WTC11 (cell line): ENCODE data around the gene CTNNA3. TPM values are rescaled to one million over a fixed set of nuclear protein-coding genes. Genes with fewer than 3 reads are reported as not detected.

Experiments
- ATAC-seq: fragments of 200-7000 bp; cut with Tn5 transposase; 2 replicates; pipeline ENCODE4 v1.10.0; 2021; ENCODE audit warnings: mild to moderate bottlenecking, moderate library complexity
- CTCF ChIA-PET: fragments of 300-600 bp; sonication (Branson Sonifier 250); formaldehyde crosslinking; loops from one replicate; lab custom pipeline; 2021; ENCODE audit warnings: antibody characterized with exemption; lab: Charles Lee
- POLR2A ChIA-PET: fragments of 350-600 bp; sonication (Branson Sonifier 250); formaldehyde crosslinking; loops from one replicate; lab custom pipeline; 2021; ENCODE audit warnings: antibody characterized with exemption; lab: Charles Lee
- DNase-seq: peaks from one replicate; pipeline ENCODE4 v3.0.0; 2021; ENCODE audit warnings: low spot score
- H3K27ac Mint-ChIP-seq: 2 replicates; pipeline ENCODE4 v1.8.0; 2021; ENCODE audit warnings: mixed read lengths
- H3K27me3 Mint-ChIP-seq: 2 replicates; pipeline ENCODE4 v1.8.0; 2021; ENCODE audit warnings: low read depth, mild to moderate bottlenecking, moderate library complexity, mixed read lengths
- H3K36me3 Mint-ChIP-seq: 2 replicates; pipeline ENCODE4 v1.8.0; 2021; ENCODE audit warnings: mixed read lengths
- H3K4me1 Mint-ChIP-seq: 2 replicates; pipeline ENCODE4 v1.8.0; 2022; ENCODE audit warnings: mixed read lengths
- H3K4me3 Mint-ChIP-seq: 2 replicates; pipeline ENCODE4 v1.8.0; 2021; ENCODE audit warnings: mild to moderate bottlenecking, moderate library complexity, mixed read lengths
- H3K9me3 Mint-ChIP-seq: 2 replicates; pipeline ENCODE4 v1.8.0; 2021; ENCODE audit warnings: mixed read lengths
- KAT7 ChIP-seq: sonication (generic); formaldehyde crosslinking; IDR thresholded peaks from 2 replicates; pipeline ENCODE4 v1.8.1; 2023; ENCODE audit warnings: missing genetic modification reagents, mild to moderate bottlenecking, borderline replicate concordance
- MYBL2 ChIP-seq: sonication (generic); formaldehyde crosslinking; IDR thresholded peaks from 2 replicates; pipeline ENCODE4 v1.8.1; 2023; ENCODE audit warnings: mild to moderate bottlenecking, moderate library complexity, missing genetic modification reagents
- NFATC4 ChIP-seq: fragments of 250-450 bp; sonication (Bioruptor Pico); IDR thresholded peaks from 2 replicates; pipeline ENCODE4 v1.9.0; 2021; ENCODE audit warnings: mild to moderate bottlenecking
- NR2C2 ChIP-seq: sonication (generic); formaldehyde crosslinking; IDR thresholded peaks from 2 replicates; pipeline ENCODE4 v1.8.0; 2022; ENCODE audit warnings: mild to moderate bottlenecking, missing genetic modification reagents
- RELA ChIP-seq: sonication (generic); formaldehyde crosslinking; IDR thresholded peaks from 2 replicates; pipeline ENCODE4 v1.8.1; 2022; ENCODE audit warnings: missing genetic modification reagents, mild to moderate bottlenecking, borderline replicate concordance
- TEAD1 ChIP-seq: sonication (generic); formaldehyde crosslinking; IDR thresholded peaks from 2 replicates; pipeline ENCODE4 v1.8.0; 2022; ENCODE audit warnings: mild to moderate bottlenecking, missing genetic modification reagents
- ZNF396 ChIP-seq: fragments of 250-450 bp; sonication (Bioruptor Pico); IDR thresholded peaks from 2 replicates; pipeline ENCODE4 v1.8.0; 2021; ENCODE audit warnings: mild to moderate bottlenecking, moderate library complexity, borderline replicate concordance
- total RNA-seq: library from RNA; stranded (reverse); gene quantifications from 3 replicates; pipeline ENCODE4 v1.2.3, GENCODE V29; 2021
- TF ChIP-seq, protein P1 (sequence below): sonication (generic); formaldehyde crosslinking; IDR thresholded peaks from 2 replicates; pipeline ENCODE4 v1.8.1; 2022; ENCODE audit warnings: missing genetic modification reagents, borderline replicate concordance
- TF ChIP-seq, protein P2 (sequence below): sonication (generic); formaldehyde crosslinking; IDR thresholded peaks from 2 replicates; pipeline ENCODE4 v1.8.0; 2022; ENCODE audit warnings: mild to moderate bottlenecking, missing genetic modification reagents
- TF ChIP-seq, protein P3 (sequence below): sonication (generic); formaldehyde crosslinking; conservative IDR thresholded peaks from 2 replicates; pipeline ENCODE4 v1.8.1; 2023; ENCODE audit warnings: mild to moderate bottlenecking, low read depth, missing genetic modification reagents, moderate library complexity
- TF ChIP-seq, protein P4 (sequence below): fragments of 250-450 bp; sonication (Bioruptor Pico); conservative IDR thresholded peaks from 2 replicates; pipeline ENCODE4 v1.9.0; 2021; ENCODE audit warnings: mild to moderate bottlenecking
- TF ChIP-seq, protein P5 (sequence below): sonication (generic); formaldehyde crosslinking; conservative IDR thresholded peaks from 2 replicates; pipeline ENCODE4 v1.8.1; 2022; ENCODE audit warnings: mild to moderate bottlenecking, missing genetic modification reagents
- TF ChIP-seq, protein P6 (sequence below): sonication (generic); formaldehyde crosslinking; IDR thresholded peaks from 2 replicates; pipeline ENCODE4 v1.8.1; 2023; ENCODE audit warnings: mild to moderate bottlenecking, missing genetic modification reagents
- TF ChIP-seq, protein P7 (sequence below): sonication (generic); formaldehyde crosslinking; IDR thresholded peaks from 2 replicates; pipeline ENCODE4 v1.8.1; 2023; ENCODE audit warnings: mild to moderate bottlenecking, missing genetic modification reagents, borderline replicate concordance

The CTNNA3 gene
- total RNA-seq, 1 experiment from 2014 or later = 6.1 TPM

DNA sequence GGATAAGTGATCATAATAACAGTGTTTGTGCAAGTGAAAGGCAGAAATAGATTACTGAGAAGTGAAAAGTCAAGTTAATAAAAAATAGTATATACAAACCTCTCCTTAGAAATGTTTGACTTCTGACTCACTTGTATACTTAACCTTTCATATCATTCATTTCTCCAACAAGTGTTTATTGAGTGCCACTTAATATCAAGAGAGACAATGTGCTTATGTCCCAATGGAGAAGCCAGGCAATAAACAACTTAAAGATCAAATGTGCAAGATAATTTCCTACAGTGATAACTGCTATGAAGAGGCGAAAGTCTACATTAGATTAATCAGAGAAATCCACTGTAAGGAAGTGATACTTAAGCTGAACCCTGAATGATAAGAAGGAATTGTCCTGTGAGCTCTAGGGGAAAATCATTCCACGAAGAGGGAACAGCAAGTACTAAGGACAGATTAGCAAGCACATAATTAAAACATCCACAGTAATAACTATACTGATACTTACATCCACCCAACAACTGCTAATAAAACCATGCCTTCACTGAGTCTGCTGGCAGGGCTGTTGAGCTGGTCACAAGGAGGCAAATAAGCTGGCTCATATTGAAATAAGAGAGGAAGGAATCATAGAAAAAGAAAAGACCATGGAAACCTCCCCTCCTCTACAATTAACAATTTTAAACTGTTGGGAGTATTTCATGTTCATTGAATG, 203.5 kb downstream of the CTNNA3 start:
- ATAC-seq = no peak
- POLR2A ChIA-PET = no interaction called here
- no peaks in the 10 kb centered on the region for H3K36me3 Mint-ChIP-seq
- CTCF ChIA-PET = interaction anchor here (0.9 kb wide), 1 partner anchor 28 kb away, joined by 3 read pairs; no protein-coding TSS in a partner anchor
- TF ChIP-seq ZNF396 (CRISPR knock-in tag) (no peak), KAT7 (no peak), NR2C2 (no peak), MYBL2 (CRISPR knock-in tag) (no peak), NFATC4 (CRISPR knock-in tag) (no peak), RELA (CRISPR knock-in tag) (no peak), TEAD1 (no peak)
- TF ChIP-seq, protein P1, sequence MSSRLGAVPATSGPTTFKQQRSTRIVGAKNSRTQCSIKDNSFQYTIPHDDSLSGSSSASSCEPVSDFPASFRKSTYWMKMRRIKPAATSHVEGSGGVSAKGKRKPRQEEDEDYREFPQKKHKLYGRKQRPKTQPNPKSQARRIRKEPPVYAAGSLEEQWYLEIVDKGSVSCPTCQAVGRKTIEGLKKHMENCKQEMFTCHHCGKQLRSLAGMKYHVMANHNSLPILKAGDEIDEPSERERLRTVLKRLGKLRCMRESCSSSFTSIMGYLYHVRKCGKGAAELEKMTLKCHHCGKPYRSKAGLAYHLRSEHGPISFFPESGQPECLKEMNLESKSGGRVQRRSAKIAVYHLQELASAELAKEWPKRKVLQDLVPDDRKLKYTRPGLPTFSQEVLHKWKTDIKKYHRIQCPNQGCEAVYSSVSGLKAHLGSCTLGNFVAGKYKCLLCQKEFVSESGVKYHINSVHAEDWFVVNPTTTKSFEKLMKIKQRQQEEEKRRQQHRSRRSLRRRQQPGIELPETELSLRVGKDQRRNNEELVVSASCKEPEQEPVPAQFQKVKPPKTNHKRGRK (CRISPR knock-in tag) = no peak
- TF ChIP-seq, protein P2, sequence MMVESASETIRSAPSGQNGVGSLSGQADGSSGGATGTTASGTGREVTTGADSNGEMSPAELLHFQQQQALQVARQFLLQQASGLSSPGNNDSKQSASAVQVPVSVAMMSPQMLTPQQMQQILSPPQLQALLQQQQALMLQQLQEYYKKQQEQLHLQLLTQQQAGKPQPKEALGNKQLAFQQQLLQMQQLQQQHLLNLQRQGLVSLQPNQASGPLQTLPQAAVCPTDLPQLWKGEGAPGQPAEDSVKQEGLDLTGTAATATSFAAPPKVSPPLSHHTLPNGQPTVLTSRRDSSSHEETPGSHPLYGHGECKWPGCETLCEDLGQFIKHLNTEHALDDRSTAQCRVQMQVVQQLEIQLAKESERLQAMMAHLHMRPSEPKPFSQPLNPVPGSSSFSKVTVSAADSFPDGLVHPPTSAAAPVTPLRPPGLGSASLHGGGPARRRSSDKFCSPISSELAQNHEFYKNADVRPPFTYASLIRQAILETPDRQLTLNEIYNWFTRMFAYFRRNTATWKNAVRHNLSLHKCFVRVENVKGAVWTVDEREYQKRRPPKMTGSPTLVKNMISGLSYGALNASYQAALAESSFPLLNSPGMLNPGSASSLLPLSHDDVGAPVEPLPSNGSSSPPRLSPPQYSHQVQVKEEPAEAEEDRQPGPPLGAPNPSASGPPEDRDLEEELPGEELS (CRISPR knock-in tag) = no peak
- TF ChIP-seq, protein P3, sequence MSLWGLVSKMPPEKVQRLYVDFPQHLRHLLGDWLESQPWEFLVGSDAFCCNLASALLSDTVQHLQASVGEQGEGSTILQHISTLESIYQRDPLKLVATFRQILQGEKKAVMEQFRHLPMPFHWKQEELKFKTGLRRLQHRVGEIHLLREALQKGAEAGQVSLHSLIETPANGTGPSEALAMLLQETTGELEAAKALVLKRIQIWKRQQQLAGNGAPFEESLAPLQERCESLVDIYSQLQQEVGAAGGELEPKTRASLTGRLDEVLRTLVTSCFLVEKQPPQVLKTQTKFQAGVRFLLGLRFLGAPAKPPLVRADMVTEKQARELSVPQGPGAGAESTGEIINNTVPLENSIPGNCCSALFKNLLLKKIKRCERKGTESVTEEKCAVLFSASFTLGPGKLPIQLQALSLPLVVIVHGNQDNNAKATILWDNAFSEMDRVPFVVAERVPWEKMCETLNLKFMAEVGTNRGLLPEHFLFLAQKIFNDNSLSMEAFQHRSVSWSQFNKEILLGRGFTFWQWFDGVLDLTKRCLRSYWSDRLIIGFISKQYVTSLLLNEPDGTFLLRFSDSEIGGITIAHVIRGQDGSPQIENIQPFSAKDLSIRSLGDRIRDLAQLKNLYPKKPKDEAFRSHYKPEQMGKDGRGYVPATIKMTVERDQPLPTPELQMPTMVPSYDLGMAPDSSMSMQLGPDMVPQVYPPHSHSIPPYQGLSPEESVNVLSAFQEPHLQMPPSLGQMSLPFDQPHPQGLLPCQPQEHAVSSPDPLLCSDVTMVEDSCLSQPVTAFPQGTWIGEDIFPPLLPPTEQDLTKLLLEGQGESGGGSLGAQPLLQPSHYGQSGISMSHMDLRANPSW (CRISPR knock-in tag) = no peak
- TF ChIP-seq, protein P4, sequence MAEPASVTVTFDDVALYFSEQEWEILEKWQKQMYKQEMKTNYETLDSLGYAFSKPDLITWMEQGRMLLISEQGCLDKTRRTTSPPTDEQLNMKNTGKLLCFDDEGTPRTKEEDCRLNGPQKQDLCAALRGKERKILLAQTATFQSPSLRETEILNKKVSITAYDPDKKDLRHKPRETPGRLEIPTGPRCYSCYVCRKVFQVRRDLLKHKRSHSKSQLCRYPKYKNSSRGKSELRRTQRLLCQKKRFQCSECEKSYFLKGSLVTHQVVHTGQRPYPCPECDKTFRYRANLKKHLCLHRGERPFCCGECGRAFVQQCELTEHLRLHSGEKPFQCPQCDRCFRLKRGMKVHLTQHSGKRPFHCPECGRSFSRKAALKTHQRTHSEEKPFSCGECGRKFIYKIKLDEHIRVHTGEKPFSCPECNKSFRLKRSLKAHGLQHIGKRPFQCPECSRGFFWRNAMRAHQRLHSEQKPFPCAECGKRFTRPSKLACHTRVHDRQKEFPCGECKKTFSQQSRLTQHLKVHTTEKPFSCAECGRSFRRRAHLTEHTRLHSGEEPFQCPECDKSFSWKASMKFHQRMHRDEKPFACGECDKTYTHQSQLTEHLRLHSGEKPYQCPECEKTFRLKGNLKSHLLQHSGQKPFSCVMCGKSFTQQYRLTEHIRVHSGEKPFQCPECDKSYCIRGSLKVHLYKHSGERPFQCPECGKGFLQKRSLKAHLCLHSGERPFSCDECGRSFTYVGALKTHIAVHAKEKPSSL (CRISPR knock-in tag) = no peak
- TF ChIP-seq, protein P5, sequence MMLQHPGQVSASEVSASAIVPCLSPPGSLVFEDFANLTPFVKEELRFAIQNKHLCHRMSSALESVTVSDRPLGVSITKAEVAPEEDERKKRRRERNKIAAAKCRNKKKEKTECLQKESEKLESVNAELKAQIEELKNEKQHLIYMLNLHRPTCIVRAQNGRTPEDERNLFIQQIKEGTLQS (CRISPR knock-in tag) = no peak
- TF ChIP-seq, protein P6, sequence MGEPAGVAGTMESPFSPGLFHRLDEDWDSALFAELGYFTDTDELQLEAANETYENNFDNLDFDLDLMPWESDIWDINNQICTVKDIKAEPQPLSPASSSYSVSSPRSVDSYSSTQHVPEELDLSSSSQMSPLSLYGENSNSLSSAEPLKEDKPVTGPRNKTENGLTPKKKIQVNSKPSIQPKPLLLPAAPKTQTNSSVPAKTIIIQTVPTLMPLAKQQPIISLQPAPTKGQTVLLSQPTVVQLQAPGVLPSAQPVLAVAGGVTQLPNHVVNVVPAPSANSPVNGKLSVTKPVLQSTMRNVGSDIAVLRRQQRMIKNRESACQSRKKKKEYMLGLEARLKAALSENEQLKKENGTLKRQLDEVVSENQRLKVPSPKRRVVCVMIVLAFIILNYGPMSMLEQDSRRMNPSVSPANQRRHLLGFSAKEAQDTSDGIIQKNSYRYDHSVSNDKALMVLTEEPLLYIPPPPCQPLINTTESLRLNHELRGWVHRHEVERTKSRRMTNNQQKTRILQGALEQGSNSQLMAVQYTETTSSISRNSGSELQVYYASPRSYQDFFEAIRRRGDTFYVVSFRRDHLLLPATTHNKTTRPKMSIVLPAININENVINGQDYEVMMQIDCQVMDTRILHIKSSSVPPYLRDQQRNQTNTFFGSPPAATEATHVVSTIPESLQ (CRISPR knock-in tag) = no peak
- TF ChIP-seq, protein P7, sequence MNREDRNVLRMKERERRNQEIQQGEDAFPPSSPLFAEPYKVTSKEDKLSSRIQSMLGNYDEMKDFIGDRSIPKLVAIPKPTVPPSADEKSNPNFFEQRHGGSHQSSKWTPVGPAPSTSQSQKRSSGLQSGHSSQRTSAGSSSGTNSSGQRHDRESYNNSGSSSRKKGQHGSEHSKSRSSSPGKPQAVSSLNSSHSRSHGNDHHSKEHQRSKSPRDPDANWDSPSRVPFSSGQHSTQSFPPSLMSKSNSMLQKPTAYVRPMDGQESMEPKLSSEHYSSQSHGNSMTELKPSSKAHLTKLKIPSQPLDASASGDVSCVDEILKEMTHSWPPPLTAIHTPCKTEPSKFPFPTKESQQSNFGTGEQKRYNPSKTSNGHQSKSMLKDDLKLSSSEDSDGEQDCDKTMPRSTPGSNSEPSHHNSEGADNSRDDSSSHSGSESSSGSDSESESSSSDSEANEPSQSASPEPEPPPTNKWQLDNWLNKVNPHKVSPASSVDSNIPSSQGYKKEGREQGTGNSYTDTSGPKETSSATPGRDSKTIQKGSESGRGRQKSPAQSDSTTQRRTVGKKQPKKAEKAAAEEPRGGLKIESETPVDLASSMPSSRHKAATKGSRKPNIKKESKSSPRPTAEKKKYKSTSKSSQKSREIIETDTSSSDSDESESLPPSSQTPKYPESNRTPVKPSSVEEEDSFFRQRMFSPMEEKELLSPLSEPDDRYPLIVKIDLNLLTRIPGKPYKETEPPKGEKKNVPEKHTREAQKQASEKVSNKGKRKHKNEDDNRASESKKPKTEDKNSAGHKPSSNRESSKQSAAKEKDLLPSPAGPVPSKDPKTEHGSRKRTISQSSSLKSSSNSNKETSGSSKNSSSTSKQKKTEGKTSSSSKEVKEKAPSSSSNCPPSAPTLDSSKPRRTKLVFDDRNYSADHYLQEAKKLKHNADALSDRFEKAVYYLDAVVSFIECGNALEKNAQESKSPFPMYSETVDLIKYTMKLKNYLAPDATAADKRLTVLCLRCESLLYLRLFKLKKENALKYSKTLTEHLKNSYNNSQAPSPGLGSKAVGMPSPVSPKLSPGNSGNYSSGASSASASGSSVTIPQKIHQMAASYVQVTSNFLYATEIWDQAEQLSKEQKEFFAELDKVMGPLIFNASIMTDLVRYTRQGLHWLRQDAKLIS (CRISPR knock-in tag) = no peak
- no peak overlapping the region for H3K27ac Mint-ChIP-seq
- no peaks in the 10 kb centered on the region for H3K27me3 Mint-ChIP-seq
- H3K4me3 Mint-ChIP-seq = no peak overlapping the region
- H3K9me3 Mint-ChIP-seq = peaks cover 4% of the 10 kb centered on the region
- no peaks in the 10 kb centered on the region for H3K4me1 Mint-ChIP-seq
- DNase-seq = no peak
